GM13977 (cell line): ENCODE measurements around the gene IL17C.

Source experiments
- DNase-seq: peaks from one replicate; pipeline ENCODE4 v3.0.0; 2012; ENCODE audit warnings: low spot score
- in situ Hi-C: fragments of 300-500 bp; cut with MboI; formaldehyde crosslinking; loops from one replicate; pipeline ENCODE4 v1.12.0; 2022; ENCODE audit warnings: low sequenced_read_pairs, low pct_unique_long_range_greater_than_20kb, mixed read lengths, inconsistent platforms; ENCODE audit not compliant: unreplicated experiment
- TF ChIP-seq, protein P1 (sequence below): IDR thresholded peaks from 2 replicates; pipeline ENCODE4 v1.5.1; 2012; ENCODE audit warnings: mild to moderate bottlenecking, control low read depth; ENCODE audit not compliant: insufficient read depth; ENCODE audit errors: extremely low read depth, missing control alignments

IL17C gene

DNA sequence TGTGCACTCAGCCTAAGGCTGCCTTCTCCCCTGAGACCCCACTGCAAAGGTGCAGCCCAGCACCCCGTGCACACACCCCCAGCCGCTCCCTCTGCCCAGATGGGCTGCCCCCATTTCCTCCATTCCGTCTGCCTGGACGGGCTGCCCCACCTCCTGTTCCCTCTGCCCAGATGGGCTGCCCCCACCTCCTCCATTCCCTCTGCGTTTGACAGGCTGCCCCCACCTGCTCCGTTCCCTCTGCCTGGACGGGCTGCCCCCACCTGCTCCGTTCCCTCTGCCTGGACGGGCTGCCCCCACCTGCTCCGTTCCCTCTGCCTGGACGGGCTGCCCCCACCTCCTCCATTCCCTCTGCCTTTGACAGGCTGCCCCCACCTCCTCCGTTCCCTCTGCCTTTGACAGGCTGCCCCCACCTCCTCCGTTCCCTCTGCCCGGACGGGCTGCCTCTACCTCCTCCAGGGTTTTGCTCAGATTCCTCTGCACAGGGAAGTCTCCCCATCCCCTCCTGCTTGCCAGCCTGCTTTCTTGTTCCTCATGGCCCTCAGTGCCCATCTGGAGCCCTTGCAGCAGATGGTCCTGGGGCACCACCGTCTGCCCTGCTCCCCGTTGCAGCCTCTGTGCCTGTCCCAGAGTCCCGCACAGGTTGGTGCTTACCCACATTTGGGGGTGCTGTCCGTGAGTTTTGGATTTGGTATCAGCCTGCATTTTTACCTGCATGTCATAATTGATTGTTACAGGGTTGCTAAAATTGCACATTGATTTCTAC is 23.4 kb upstream of the IL17C start:
- TF ChIP-seq, protein P1, sequence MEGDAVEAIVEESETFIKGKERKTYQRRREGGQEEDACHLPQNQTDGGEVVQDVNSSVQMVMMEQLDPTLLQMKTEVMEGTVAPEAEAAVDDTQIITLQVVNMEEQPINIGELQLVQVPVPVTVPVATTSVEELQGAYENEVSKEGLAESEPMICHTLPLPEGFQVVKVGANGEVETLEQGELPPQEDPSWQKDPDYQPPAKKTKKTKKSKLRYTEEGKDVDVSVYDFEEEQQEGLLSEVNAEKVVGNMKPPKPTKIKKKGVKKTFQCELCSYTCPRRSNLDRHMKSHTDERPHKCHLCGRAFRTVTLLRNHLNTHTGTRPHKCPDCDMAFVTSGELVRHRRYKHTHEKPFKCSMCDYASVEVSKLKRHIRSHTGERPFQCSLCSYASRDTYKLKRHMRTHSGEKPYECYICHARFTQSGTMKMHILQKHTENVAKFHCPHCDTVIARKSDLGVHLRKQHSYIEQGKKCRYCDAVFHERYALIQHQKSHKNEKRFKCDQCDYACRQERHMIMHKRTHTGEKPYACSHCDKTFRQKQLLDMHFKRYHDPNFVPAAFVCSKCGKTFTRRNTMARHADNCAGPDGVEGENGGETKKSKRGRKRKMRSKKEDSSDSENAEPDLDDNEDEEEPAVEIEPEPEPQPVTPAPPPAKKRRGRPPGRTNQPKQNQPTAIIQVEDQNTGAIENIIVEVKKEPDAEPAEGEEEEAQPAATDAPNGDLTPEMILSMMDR, result no peak
- in situ Hi-C loops, result no loop called here
- no peak for DNase-seq

- DNase-seq, result no peak
- TF ChIP-seq, protein P1, result no peak
- in situ Hi-C loops, result no loop called here
Measured at GRCh38 chr16:88616320-88616719, 22.1 kb upstream of the IL17C start.

GRCh38 chr16:88616736-88617135 is 21.6 kb upstream of the IL17C start:
- DNase-seq, result no peak
- TF ChIP-seq, protein P1, result no peak
- in situ Hi-C loops, result no loop called here

GRCh38 chr16:88617268-88618031 is 20.9 kb upstream of the IL17C start:
- TF ChIP-seq, protein P1, result no peak
- in situ Hi-C loops, result no loop called here
- DNase-seq, result no peak

DNA sequence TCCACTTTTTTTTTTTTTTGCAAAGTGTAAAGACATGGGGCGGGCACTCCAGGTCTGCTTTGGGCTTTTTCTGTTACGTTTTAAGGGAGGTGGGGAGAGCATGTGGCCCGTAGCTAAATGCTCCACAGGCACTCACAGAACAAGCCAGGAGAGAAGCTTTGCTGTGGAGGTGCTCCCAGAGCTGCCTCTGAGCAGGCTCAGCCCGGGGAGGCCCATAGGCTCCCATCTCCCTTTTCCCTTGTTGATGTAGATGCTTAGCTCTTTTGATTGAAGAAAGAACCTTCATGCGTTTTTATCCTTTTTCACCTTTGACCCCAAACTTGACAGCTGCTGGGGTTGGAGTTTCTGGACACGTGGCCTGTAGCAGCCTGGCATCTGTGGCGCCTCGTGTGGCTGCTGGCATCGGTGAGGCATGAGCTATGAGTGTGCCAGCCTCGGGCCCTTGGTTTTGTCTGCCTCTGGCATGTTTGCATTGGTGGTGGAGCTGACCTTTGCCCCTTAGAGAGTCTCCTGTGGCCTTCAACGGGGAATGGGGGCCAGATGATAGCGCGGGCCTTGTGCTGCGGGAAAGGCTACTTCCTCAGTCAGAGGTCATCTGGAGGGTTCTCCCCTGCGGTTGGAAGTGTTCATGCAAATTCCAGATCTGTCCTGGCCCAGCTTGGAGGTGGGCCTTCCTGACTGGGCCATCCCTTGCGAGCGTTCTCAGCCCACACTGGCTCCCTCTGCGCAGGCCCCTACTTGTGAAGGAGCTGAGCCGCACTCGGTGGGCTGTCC is 20.0 kb upstream of the IL17C start:
- TF ChIP-seq, protein P1, result no peak
- in situ Hi-C loops, result no loop called here
- DNase-seq, result peak; percentile 32

- in situ Hi-C loops, result no loop called here
Measured at GRCh38 chr16:88618956-88619667, 19.3 kb upstream of the IL17C start.

More at GRCh38 chr16:88618956-88619667, 19.3 kb upstream of the IL17C start:
- no peak for DNase-seq
- TF ChIP-seq, protein P1, result no peak
